NCI-H1436 treated with DMSO at 0.1 percent for 48 hours (cell line): ENCODE measurements around the gene OMD.

ENCODE experiments used
- DNase-seq: peaks from one replicate; lab custom pipeline; 2025; lab: John Stamatoyannopoulos, UW

The OMD gene, protein sequence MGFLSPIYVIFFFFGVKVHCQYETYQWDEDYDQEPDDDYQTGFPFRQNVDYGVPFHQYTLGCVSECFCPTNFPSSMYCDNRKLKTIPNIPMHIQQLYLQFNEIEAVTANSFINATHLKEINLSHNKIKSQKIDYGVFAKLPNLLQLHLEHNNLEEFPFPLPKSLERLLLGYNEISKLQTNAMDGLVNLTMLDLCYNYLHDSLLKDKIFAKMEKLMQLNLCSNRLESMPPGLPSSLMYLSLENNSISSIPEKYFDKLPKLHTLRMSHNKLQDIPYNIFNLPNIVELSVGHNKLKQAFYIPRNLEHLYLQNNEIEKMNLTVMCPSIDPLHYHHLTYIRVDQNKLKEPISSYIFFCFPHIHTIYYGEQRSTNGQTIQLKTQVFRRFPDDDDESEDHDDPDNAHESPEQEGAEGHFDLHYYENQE

DNA sequence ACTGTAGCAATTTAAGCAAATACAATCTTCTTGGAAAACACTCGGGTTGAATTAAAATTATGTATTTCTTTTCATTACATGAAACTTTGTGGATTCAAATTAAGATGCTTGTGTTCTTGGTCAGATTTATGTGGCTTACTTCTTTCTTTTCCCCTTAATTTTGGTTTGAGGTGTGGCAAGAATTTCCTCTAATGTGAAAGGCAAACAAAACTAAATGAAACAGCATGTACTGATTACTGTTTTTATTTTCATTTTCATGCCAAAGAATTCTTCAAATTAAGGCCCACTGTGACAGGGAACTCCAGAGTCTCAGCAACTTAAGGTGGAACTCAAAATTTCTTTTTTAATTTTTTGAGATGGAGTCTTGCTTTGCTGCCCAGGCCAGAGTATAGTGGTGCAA, at the start of gene OMD:
TSS of gene OMD (minus strand) at position 132 of the 400 bp plus-strand sequence. CDS start 6,913 bp downstream, outside the sequence.
- DNase-seq: no peak

DNA sequence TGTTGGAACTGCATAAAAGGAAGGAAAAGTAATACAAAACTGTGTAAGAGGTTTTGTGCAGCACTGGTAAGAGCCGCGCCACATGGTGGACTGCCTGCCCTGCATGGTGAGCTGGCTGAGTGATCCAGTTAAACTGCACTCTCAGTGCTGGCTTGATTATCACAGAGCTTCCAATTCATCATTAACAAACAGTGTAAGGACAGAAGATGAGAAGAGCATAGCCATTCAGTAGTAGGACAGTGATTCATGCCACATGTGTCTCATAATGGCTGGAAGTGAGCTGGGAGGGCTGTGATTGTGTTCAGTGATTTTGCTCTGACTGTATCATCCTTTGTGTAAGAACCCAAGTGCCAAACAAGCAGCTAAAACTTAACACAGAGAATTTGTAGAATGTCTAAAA, 43.9 kb upstream of the OMD start:
- DNase-seq: no peak

- DNase-seq: no peak
Observed at GRCh38 chr9:92467511-92467910, 43.2 kb upstream of the OMD start.

DNA sequence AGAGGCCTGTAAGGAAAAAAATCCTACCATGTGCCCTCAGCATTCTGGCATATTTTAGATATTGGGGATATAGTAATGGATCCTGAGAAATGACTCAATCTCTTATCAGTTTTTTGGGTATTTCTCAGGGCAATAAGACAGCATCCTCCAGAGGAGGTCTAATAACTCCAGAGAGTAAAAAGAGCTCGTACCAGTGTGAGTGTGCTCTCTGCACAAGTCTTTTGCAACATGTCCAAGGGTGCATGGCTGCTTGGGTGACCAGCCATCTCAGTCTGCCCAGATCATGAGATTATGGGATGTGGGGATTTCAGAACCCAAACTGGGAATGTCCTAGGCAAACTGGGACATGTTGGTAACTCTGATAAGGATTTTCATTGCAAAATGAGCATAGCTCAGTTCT, 42.8 kb upstream of the OMD start:
- no peak for DNase-seq

- DNase-seq: no peak
Observed at GRCh38 chr9:92463984-92464383, 39.7 kb upstream of the OMD start.

- no peak for DNase-seq
Observed at GRCh38 chr9:92463387-92463786, 39.1 kb upstream of the OMD start.

DNA sequence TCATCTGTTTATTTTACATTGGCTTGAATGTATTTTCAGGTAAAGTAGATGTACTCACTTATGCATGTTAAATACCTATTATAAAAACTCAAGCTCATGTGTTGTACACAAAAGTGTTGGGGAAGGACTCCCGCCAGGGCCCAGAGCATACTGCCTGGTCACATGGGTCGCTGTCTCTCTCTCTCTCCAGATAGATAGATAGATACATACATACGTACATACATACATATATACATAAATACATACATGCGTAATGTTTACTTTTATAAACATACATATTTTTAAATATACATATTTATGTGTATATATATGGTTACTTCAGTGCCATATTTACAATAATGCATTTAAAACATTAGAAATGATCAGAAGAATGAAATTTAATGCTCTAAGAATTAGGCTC, 33.3 kb upstream of the OMD start:
- DNase-seq: no peak

GRCh38 chr9:92455217-92455616, 30.9 kb upstream of the OMD start:
- DNase-seq: no peak

DNA sequence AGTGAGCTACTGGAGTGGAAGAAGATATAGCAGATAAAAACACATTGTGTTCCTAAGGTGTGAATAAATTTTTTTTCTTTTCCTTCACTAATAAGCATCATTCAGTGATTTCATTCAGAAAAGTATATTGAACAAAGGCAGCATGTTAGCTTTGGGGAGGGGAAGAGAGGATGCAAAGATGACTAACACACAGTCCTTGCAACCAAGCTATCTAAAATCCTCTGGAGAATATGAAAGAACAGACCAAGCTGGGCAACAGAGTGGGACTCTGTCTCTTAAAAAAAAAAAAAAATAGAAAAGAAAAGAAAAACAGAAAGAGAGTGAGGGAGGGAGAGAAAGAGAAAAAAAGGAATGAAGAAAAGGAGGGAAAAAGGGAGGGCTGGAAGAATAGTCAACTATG, 22.3 kb upstream of the OMD start:
- DNase-seq: no peak

DNA sequence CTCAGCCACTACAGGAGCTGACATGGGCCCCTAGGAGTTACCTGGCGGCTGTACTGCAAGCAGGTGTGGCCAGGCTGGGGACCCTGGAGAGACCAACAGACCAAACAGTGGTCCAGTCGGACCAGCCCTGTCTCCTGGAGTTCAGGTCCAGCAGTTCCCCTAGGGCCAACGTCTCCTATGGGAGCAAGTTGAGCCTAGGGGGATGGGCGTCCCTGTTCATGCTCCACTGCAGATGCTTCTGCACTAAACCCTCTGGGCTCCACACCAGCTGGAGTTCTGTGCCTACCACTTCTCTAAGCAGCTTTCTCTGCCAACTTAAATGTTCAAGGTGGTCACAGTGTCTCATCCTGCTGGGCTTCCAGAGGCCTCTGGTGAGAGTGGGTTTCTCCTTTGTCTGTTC, 20.6 kb upstream of the OMD start:
- no peak for DNase-seq

- no peak for DNase-seq
Observed at GRCh38 chr9:92440751-92441046, 16.4 kb upstream of the OMD start.

- DNase-seq: no peak
Observed at GRCh38 chr9:92439921-92440750, 15.9 kb upstream of the OMD start.

GRCh38 chr9:92438900-92439526, 14.7 kb upstream of the OMD start:
- no peak for DNase-seq

GRCh38 chr9:92435263-92435662, 11.0 kb upstream of the OMD start:
- DNase-seq: no peak

DNA sequence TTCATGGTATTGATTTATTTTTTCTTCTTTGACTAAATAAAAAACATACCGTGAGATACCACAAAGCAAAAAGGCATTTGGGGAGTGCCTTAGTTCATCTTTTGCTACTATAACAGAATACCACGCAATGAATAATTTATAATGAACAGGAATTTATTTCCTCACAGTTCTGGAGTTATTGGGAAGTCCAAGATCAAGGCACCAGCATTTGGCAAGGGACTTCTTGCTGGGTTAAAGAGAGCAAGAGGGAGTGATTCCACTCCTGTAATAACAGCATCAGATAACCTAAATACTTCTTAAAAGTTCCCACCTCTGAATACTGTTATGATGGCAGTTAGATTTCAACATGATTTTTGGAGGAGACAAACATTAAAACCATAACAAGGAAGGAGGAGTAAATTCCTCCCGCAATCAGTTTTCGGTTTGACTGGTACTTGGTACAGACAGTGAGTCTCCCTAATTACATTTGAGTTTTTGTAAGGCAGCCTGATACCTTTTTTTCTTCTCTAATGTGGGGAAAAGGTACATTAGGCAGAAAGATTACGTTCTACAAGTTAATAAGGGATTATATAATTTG, 8.8 kb upstream of the OMD start:
- no peak for DNase-seq

DNA sequence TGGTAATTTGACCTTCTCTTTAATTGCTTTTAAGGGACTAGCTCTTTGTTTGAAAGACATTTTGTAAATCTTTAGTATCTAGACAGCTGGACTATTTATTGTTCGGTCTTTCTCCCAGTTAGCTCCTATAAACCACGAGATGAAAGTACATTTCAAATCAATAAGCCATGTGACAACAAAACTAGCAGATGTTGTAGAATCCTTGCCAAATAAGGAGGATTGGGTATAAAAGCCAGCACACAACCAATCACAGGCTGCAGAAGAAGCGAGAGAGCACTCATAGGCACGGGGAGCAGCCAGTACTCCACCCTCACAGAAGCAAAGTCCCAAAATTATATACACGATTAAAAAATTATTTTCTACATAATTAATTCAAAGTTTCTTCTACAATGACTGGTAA, 8.1 kb upstream of the OMD start:
- DNase-seq: no peak

DNA sequence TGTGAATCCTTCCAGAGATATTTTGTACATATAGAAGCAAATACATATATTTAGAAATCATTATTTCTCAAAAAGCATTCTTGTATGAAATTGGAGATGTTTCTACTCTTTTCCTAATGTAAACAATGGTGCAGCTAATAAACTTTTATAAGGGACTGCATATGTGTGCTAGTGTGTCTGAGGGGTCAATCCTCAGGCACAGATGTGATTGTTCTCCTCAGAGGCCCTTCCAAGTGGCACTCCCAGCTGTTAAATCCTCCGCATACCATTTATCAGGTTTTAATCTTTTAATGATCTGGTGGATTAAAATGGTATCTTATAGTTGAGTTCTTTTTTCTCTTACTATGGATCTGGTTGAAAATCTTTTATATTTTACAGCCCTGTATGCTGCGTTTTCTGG, 5.6 kb upstream of the OMD start:
- DNase-seq: no peak

DNA sequence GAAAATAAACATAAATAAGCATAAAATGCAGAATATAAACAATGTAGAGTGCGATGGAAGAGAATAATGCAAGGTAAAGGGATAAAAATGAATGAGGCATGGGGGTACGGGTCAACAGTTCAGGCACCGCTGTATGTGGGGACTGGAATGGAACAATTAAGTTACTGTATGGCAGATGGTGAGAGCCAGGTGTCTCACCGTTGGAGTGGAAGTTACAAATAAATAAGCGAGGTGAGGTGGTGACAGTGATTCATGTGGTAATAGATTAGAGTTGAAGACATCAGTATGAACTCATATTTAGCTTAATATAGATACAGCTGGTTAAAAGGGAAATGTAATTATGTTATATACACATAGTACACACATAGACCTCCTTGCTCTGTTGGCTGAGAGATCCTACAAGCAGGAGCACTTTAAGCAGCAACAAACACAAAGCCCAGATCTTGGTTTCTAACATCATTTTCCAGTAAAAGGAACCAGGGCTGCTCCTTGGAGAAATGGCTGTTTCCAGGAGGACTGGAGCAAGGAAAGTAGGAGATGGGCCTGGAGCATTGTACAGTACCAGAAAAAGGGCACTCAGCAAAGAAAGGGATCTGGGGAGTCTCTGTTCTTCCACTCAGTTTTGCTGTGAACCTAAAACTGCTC, 2.4 kb upstream of the OMD start:
- peak; percentile 97 for DNase-seq

GRCh38 chr9:92425474-92425873, 1.2 kb upstream of the OMD start:
- no peak for DNase-seq

GRCh38 chr9:92423612-92424011, 659 bp downstream of the OMD start:
- no peak for DNase-seq

GRCh38 chr9:92422611-92423338, 1.5 kb downstream of the OMD start:
- no peak for DNase-seq

- no peak for DNase-seq
Observed at GRCh38 chr9:92414566-92414965, 9.7 kb downstream of the OMD start.
